Activated CD4-positive, alpha-beta T cell treated with anti-CD3 and anti-CD28 coated beads for 4 hours (primary cell): ENCODE measurements around the gene SPRY2.

ENCODE experiments used
- DNase-seq, 2 donors: peaks; one replicate each; pipeline ENCODE4 v3.0.0-alpha.2; 2020

The SPRY2 gene

GRCh38 chr13:80312012-80312704, 28.8 kb downstream of the SPRY2 start:
- DNase-seq = no peak

GRCh38 chr13:80309926-80310325, 31.0 kb downstream of the SPRY2 start:
- DNase-seq = no peak

- DNase-seq = no peak
Measured at GRCh38 chr13:80307401-80307987, 33.4 kb downstream of the SPRY2 start.

GRCh38 chr13:80306337-80306972, 34.5 kb downstream of the SPRY2 start:
- DNase-seq = no peak

- DNase-seq = no peak
Measured at GRCh38 chr13:80305737-80306136, 35.2 kb downstream of the SPRY2 start.

- DNase-seq = no peak
Measured at GRCh38 chr13:80303225-80303811, 37.6 kb downstream of the SPRY2 start.

GRCh38 chr13:80299046-80299445, 41.9 kb downstream of the SPRY2 start:
- no peak for DNase-seq

GRCh38 chr13:80297503-80297902, 43.4 kb downstream of the SPRY2 start:
- DNase-seq = no peak

- no peak for DNase-seq
Measured at GRCh38 chr13:80297094-80297493, 43.8 kb downstream of the SPRY2 start.

- DNase-seq = no peak
Measured at GRCh38 chr13:80296638-80297037, 44.3 kb downstream of the SPRY2 start.

- no peak for DNase-seq
Measured at GRCh38 chr13:80290591-80290990, 50.3 kb downstream of the SPRY2 start.
